Fibroblast of skin of back (primary cell): ENCODE measurements around the gene SPNS1.
A peak's percentile ranks its signal among the peaks of the same experiment; 100 is the strongest.
"Not testable (repeated sequence)": the region's sequence is repeated elsewhere in the genome, so short reads cannot be mapped to it uniquely, and the experiment has no call there.

Source experiments
- DNase-seq: peaks from one replicate; pipeline ENCODE4 v3.0.0-alpha.2; 2013

SPNS1 gene

DNA sequence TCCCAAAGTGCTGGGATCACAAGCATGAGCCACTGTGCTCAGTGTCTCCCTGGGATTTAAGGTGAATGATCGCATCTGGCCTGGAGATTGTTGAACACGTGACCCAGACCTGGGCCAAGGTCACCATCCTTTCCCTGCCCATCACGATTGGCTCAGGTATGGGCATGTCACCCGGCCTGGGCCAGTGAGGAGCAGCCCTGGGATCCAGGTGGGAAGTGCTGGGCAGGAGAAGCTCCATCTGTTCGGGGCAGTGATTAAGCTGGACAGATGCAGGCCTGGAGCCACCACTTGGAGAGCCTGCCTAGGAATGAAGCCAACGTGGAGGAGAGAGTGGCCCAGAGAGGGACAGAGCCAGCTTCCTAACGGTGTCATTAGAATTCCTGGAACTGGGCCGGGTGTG is 17.1 kb downstream of the SPNS1 start:
- DNase-seq = no peak

DNA sequence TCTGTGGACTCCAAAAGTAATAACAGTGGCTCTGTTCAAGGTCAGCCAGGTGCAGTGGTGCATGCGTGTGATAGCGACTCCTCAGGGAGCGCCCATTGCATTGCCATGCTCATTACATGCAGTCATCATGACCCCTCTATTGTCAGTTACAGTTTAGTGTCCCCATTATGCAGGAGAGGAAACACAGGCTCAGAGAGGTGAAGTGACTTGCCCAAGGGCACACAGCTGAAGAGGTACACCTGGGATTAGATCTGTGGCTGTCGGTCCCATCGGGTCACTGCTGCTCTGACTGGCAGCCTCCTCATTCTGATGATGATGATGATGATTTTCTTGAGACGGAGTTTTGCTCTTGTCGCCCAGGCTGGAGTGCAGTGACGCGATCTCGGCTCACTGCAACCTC is 17.9 kb downstream of the SPNS1 start:
- DNase-seq = no peak

DNA sequence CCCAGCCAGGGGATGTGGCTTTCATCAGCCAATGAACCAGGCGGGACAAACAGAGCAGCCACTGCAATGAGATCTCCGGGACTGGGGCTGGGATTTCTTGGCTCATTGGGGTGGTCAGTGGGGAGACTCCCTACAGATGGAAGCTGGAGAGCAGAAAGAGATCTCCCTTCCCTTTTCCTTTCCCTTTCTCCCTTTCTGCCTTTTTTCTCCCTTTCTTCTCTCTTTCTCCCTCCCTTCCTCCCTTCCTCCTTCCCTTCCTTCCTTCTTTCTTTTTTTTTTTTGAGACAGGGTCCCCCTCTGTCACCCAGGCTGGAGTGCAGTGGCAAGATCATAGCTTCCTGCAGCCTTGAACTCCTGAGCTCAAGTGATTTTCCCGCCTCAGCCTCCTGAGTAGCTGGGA is 24.3 kb downstream of the SPNS1 start:
- DNase-seq = no peak

DNA sequence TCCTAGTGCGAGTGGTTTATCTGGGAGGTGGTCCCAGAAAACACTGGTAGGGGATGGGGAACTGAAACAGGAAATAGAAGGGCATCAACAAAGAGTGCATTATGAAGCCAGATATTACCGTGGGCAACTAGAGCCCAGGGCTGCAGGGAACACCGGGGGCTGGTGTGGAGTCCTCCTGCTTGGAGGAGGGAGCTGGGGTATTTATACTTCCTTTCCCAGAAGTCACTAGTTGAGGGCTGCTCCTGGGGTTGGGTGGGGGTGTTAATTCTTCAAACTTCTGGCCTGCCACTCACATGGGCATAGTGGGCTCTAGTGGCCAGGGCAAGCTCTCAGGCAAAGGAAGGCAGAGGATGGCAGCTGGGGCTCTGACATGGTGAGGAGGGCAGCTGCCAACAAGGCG is 25.0 kb downstream of the SPNS1 start:
- no peak for DNase-seq

DNA sequence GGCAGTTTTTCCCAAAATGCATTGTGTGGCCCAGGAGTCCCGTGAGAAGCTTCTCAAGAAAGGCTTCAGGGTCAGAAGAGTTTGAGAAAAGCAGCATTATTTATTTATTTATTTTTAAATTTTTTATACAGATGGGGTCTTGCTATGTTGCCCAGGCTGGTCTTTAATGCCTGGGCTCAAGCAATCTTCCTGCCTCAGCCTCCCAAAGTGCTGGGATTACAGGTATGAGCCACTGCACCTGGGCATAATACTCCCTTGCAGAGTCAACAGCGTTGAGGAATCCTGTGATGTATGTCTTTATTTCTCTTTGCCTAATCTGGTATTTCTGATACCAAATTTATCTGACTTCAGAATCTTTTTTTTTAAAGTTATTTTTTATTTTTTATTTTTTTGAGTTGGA is 25.4 kb downstream of the SPNS1 start:
- no peak for DNase-seq

DNA sequence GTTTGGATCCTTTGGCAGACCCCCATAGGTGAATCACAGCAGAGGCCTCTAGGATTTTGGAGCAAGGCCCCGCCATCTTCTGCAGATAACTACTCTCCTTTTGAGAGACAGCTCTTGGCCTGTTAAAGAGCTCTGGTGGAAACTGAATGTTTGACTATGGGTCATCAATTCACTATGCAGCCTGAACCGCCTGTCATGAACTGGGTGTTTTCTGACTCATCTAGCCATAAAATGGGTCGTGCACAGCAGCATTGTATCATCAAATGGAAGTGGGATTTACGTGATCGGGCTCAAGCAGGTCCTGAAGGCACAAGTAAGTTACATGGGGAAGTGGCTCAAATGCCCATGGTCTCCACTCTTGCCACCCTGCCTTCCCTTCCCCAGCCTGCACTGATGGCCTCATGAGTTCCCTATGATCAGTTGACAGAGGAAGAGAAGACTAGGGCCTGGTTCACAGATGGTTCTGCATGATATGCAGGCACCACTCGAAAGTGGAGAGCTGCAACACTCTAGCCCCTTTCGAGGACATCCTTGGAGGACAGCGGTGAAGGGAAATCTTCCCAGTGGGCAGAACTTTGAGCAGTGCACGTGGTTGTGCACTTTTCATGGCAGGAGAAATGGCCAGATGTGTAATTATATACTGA is 30.0 kb downstream of the SPNS1 start:
- DNase-seq = not testable (repeated sequence)

DNA sequence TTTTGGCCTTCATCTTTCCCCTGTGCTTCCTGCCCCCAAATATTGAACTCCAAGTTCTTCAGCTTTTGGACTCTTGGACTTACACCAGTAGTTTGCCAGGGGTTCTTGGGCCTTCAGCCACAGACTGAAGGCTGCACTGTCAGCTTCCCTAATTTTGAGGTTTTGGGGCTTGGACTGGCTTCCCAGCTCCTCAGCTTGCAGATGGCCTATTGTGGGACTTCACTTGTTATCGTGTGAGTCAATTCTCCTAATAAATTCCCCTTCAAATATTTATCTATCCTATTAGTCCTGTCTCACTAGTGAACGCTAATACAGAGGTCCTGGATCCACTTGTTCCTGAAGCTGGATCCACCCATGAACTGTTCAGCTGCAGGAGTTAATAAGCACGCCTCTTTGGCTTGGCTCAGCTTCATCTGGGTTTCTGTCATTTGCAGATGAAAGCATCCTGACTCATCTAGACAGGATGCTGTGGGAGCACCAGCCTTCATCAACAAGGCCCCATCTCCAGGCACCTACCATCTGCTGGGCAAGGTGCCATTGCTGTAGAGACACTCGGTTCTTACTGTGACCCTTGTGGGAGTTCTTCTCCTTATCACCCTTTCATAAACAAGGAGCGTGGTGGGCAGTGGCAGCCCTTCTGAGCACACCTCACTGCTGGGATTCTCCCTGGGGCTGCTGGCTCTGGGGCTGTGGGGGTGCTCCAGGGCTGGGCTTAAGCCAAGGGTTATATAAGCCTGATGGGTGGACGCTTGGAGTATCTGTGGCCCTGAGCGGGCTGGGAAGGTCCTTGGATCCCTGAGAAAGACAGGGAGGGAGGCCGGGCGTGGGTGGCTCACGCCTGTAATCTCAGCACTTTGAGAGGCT is 33.4 kb downstream of the SPNS1 start:
- DNase-seq = peak; percentile 30

DNA sequence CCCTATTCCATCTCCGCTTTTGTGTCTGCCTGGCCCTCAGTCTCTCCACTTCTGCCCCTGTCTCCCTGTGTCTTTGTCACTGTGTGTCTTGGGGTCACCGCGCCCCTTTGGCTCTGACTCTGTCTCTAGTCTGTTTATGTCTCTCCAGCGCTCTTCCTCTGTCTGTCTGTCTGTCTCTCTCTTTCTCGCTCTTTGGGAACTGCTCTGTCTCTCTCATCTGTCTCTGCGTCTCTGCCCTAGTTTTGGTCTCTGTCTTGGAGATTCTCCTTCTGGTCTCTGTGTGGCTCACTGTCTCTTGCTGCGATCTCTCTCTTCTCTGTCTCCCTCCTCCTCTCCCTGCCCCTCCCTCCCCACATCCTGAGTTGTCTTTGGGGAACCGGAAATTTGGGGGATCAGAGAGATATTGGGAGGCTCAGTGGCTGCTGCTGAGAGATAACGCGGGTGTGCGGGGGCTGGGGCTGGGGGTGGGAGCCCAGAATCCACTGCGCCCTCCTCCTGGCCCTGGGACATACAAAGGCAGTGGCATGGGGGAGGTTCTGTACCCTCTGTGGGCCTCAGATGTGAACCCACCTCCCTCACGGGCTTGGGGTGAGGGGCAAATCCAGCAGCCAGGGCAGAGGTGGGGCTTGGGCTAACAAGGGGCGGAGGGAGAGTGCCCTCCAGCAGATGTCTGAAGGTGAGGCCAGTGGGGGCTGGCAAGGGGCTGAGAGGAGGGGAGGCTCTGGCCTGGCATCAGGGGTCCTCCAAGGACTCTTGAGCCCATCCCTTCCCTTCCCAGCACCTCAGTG is 34.7 kb downstream of the SPNS1 start:
- DNase-seq = no peak

DNA sequence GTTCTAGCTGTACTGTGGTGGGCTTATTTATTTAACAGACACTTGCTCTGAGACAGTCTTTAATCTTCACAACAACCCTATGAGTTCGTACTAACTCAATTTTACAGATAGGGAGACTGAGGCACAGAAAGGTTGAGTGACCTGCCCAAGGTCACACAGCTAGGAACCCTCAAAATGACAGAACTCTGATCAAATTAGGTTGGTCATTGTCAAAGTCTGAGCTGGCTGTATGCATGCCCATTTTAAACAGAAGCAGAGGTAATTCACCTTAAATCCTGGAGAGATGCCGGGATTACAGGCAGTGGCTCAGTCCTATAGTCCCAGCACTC is 35.2 kb downstream of the SPNS1 start:
- DNase-seq = no peak

DNA sequence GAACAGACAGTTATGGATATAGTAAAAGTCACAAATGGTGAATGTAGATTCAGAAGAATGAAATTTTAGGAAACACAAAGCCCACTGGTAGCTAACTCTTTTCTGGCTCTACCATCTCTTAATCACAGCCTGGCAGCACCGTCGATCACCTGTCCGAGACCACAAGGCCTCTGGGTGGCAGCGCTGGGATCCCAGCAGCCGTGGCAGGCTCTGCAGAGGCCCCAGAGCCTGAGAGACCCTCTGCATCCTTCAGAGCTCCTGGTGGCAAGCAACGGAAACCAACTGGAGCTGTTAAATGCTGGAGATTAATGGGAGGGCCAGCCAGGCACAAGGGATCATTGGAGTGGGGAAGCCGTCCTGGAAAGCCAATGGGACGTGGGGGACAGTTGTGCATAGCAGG is 36.5 kb downstream of the SPNS1 start:
- DNase-seq = no peak

DNA sequence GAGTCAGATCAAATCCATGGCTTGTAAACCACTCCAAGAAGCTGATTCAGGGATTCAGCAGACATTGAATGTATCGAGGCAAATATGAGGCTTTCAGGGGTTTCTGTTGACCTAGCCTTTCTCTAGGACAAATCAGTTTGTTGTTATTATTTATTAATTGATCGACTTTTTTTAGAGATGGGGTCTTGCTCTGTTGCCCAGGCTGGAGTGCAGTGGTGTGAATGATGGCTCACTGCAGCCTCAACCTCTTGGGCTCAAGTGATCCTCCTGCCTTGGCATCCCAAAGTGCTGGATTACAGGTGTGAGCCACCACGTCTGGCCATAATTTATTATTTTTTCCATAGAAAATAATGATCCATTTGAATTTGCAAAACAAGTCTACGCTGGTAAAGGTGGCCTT is 37.3 kb downstream of the SPNS1 start:
- no peak for DNase-seq

DNA sequence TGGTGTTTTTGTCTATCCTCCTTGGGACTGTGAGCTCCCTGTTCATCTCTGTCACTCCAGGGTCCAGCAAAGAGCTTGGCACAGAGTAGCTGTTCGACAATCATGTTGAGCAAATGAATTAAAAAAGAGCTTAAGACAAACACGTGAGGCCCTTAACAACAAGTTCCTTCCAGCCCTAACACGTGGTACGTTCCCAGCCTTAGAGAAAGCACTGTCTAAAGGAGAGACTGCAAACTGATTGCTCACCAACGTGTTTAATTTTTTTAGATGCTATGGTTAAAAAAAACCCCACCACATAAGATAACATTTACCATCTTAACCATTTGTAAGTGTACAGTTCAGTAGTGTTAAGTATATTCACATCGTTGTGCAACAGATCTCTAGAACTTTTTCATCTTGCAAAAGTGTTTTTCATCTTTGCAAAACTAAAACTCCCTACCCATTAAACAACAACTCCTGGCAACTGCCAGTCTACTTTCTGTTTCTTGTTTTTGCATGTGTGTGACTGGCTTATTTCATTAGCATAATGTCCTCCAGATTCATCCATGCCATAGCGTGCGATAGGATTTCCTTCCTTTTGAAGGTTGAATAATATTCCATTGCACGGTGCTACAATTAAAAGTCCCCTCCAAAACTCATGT is 38.5 kb downstream of the SPNS1 start:
- no peak for DNase-seq

DNA sequence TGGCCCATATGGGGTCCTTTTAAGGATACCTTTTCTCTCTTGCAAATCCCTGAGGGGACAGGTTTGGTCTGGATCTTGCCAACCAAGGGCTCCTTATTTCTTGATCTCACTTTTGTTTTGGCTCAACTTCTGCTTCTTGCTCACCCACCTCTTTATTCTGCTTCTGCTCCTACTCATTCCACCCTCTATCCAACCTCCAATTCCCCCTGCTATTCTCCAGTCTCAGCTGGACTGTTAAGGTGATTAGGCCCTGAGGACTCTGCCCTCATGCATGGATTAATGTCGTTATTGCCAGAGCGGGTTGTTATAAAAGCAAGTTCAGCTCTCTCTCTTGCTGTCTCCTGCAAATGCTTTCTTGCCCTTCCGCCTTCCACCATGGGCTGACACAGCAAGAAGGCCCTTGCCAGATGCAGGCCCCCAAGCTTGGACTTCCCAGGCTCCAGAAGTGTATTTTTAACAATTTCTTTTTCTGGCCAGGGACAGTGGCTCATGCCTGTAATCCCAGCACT is 40.0 kb downstream of the SPNS1 start:
- no peak for DNase-seq

DNA sequence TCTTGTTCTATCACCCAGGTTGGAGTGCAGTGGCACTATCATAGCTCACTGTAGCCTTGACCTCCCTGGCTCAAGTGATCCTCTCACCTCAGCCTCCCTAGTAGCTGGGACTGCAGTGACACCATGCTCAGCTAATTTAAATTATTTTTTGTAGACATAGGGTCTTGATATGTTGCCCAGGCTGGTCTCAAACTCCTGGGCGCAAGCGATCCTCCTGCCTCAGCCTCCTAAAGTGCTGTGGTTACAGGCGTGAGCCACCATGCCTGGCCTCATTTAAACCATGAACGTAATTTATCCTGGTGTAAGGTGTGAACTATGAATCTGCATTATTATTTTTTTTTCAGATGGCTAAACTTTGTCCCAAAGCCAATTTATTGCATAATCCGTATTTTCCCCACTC is 47.6 kb downstream of the SPNS1 start:
- DNase-seq = no peak

DNA sequence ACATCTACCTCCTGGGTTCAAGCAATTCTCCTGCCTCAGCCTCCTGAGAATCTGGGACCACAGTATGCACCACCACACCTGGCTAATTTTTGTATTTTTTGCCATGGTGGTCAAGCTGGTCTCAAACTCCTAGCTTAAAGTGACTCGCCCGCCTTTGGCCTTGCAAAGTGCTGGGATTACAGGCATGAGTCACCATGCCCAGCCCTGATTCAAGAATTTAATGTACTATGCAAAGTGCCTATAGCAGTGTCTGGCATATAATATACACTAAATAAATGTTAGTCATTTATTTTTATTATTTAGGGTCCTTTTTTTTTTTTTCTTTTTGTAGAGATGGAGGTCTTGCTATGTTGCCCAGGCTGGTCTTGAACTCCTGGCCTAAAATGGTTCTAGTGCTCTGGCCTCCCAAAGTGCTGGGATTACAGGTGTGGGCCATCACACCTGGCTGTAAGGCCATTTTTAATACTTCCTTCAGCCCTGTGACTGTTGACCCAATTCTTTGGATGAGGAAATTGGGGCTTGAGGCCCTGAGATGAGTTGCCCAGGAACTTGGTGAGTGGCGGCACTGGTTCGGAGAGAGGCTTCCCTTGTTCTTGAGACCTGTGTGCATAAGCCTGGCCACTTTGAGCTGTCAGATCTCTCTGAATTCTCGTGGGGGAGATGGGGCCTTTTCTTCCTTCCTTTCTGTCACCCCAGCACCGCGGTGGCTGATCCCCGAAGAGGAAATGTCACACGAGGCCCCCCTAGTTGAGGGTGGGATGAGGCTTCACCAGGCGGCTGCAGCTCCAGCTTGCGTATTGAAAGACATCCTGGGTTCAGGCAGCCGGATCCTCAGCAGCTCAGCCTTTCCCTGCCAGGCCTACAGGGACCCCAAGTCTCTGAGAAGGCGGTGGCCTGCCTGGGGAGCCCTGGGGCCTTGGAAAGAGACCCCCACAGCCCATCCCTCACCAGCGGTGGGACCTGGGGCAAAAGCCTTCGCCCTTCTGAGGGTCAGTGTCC is 49.0 kb downstream of the SPNS1 start:
- peak; percentile 31 for DNase-seq

DNA sequence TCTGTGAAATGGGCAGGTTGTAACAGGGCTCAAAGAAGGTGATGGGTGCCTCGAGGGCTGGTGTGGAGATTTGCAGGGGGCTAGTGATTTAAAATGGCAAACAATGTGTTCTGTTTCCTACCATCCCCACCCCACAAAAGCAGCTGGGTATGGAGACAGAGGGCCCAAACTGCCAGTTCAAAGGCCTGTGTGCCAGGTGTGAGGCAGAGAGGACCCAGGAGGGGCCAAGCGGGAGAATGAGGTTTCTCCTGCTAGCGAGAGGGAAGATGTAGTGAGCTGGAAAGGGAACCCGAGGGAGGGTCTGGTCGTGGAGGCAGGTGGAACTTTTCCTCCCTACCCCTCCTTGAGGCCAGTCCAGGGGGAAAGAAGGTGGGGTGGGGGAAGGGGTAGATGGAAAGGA is 49.7 kb downstream of the SPNS1 start:
- DNase-seq = no peak

DNA sequence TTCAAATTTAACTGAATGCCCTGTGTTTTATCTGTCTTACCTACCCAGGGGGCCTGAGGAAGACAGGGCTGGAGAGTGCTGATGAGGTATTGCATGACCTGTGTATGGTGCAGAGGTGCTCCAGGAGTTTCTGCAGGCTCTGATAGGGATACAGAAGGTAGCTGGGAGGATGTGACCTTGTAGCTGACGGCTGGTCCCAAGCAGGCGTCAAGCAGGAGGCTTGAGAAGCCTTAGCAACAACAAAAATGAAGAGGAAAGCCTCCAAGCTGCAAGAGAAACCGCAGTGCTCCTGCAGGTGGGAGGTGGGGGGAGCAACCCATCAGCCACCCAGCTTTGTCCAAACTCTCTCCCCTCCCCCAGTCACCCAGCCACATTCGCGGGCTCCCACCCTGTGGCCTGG is 50.6 kb downstream of the SPNS1 start:
- no peak for DNase-seq

DNA sequence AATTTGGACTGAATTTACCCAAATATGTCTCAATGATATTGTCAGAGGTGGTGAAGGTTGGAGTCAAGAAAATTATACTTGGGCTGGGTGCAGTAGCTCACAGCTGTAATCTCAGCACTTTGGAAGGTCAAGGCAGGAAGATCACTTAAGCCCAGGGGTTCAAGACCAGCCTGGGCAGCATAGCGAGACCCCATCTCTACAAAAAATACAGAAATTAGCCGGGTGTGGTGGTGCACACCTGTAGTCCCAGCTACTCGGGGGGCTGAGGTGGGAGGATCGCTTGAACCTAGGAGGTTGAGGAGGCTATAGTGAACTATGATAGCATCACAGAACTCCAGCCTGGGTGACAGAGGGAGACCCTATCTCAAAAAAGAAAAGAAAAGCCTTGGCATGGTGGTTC is 51.2 kb downstream of the SPNS1 start:
- no peak for DNase-seq

DNA sequence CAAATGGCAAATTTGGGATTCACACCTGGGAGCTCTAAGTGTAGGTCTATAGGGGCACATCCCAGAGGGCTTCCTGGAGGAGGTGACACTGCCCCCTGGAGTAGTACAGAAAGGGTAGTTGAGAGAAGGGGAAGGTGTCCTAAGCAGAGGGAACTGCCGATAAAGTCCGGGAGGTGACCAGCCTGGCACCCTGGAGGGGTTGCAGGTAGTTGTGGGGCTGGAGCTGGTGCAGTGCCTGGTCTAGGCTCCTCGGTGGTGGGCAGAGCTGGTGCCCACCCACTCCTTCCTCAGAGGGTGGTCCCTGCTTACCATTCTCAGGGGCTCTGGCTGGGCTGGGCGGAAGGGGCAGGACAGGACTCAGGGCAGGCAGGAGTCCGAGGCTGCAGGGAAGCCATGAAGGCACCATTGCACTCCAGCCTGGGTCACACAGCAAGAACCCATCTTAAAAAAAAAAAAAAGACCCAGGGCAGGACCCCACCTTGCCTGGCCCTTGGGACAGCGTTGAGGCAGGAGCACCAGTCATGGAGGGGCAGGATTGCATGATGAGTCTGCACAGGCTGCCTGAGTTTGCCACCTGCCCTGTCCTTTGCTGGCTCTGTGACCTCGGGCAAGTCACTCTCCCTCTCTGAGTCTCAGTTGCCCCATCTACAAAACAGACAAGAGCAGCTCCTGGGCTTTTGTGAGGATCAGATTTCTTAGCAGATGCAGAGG is 54.0 kb downstream of the SPNS1 start:
- no peak for DNase-seq

DNA sequence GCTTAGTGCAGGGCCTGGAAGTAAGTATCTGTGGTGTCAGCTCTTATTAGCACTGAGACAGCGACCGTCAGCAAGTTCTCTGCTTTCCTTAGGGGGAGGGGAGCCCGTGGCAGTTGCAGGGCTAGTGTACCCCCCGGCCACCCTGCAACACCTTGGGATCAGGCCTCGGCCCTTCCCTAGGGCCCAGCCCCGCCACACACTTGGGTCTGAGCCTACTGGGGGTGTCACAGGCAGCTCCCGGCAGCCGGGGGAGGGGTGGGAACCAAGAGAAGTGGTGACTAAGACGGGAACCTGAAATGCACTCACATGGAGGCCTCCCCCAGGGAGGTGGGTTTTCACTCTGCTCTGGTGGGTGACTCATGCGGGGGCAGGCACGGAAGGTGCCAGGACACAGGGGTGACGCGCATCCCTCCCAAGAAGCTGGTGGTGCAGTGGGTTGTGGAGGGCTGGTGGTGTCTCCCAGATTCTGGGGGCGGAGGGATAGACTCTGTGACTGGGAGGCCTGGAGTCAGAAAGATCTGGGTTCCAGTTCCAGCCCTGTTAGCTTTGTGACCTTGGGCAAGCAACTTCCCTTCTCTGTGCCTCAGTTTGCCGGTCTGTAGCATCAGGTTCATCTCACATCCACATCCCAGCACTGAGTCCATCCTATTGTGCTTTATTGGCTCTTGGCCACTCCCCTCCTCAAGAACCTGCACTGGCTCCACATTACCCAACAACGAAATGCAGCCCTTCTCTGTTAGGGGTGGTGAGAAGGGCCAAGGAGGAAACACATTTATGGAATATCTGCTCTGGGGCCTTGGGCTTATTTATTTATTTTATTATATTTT is 54.8 kb downstream of the SPNS1 start:
- DNase-seq = peak; percentile 96
